Measurements from ENCODE around the gene SULF2.

Gene SULF2

GRCh38 chr20:47670913-47671312, 114.4 kb downstream of the SULF2 start:
- DNase-seq (ENCODE audit: low read depth in 2 of 3, low spot score in 1 of 3), result no peak

- DNase-seq (ENCODE audit: low read depth in 2 of 3, low spot score in 1 of 3), result no peak
These were observed 115.1 kb downstream of the SULF2 start for GRCh38 chr20:47669927-47670890.

- no peak for DNase-seq (ENCODE audit: low read depth in 2 of 3, low spot score in 1 of 3)
These were observed 115.8 kb downstream of the SULF2 start for GRCh38 chr20:47669489-47669888.

GRCh38 chr20:47669152-47669425, 116.2 kb downstream of the SULF2 start:
- no peak for DNase-seq (ENCODE audit: low read depth in 2 of 3, low spot score in 1 of 3)

- DNase-seq (ENCODE audit: low read depth in 2 of 3, low spot score in 1 of 3), result no peak
These were observed 116.7 kb downstream of the SULF2 start for GRCh38 chr20:47668313-47669151.

GRCh38 chr20:47667531-47668312, 117.6 kb downstream of the SULF2 start:
- no peak for DNase-seq (ENCODE audit: low read depth in 2 of 3, low spot score in 1 of 3)

GRCh38 chr20:47667086-47667485, 118.2 kb downstream of the SULF2 start:
- no peak for DNase-seq (ENCODE audit: low read depth in 2 of 3, low spot score in 1 of 3)

- no peak for DNase-seq (ENCODE audit: low read depth in 2 of 3, low spot score in 1 of 3)
These were observed 119.0 kb downstream of the SULF2 start for GRCh38 chr20:47666304-47666703.

GRCh38 chr20:47665221-47665991, 119.9 kb downstream of the SULF2 start:
- DNase-seq (ENCODE audit: low read depth in 2 of 3, low spot score in 1 of 3), result no peak

- DNase-seq (ENCODE audit: low read depth in 2 of 3, low spot score in 1 of 3), result no peak
These were observed 120.5 kb downstream of the SULF2 start for GRCh38 chr20:47664744-47665143.

- no peak for DNase-seq (ENCODE audit: low read depth in 2 of 3, low spot score in 1 of 3)
These were observed 121.2 kb downstream of the SULF2 start for GRCh38 chr20:47664068-47664437.

- DNase-seq (ENCODE audit: low read depth in 2 of 3, low spot score in 1 of 3), result peak; percentile 55 to 74 (median 62)
These were observed 121.8 kb downstream of the SULF2 start for GRCh38 chr20:47663354-47664067.

GRCh38 chr20:47662483-47663353, 122.6 kb downstream of the SULF2 start:
- no peak for DNase-seq (ENCODE audit: low read depth in 2 of 3, low spot score in 1 of 3)

- no peak for DNase-seq (ENCODE audit: low read depth in 2 of 3, low spot score in 1 of 3)
These were observed 123.6 kb downstream of the SULF2 start for GRCh38 chr20:47661714-47662113.

GRCh38 chr20:47660983-47661700, 124.1 kb downstream of the SULF2 start:
- no peak for DNase-seq (ENCODE audit: low read depth in 2 of 3, low spot score in 1 of 3)

- DNase-seq (ENCODE audit: low read depth in 2 of 3, low spot score in 1 of 3), result no peak
These were observed 124.7 kb downstream of the SULF2 start for GRCh38 chr20:47660602-47660905.

- no peak for DNase-seq (ENCODE audit: low read depth in 2 of 3, low spot score in 1 of 3)
These were observed 125.2 kb downstream of the SULF2 start for GRCh38 chr20:47659904-47660601.

GRCh38 chr20:47656318-47656717, 129.0 kb downstream of the SULF2 start:
- DNase-seq (ENCODE audit: low read depth in 2 of 3, low spot score in 1 of 3), result no peak

Data from stimulated activated CD4-positive, alpha-beta T cell treated with anti-CD3 and anti-CD28 coated beads, Interleukin-12 subunit alpha, Interleukin-12 subunit beta, amount 100 ng/mL, for 48 hours (primary cell).